Large intestine (tissue), 3 donors: ENCODE results near the gene KCNAB3. TPM values are rescaled to one million over a fixed set of nuclear protein-coding genes. Genes with fewer than 3 reads are reported as not detected.

Experiments
- DNase-seq, 2 donors: peaks; one replicate each; pipeline versions ENCODE4 v3.0.0 to v3.0.0-alpha.2; 2013
- H3K27ac ChIP-seq: one replicate; pipeline ENCODE4 v1.5.1; 2013; ENCODE audit warnings: low read length
- H3K27me3 ChIP-seq: 2 replicates; pipeline ENCODE4 v1.6.1; 2013; ENCODE audit warnings: low read length; ENCODE audit not compliant: control insufficient read depth, insufficient read depth
- H3K36me3 ChIP-seq: 2 replicates; pipeline ENCODE4 v1.6.1; 2013; ENCODE audit warnings: low read length; ENCODE audit not compliant: control insufficient read depth, insufficient read depth
- H3K4me1 ChIP-seq: one replicate; pipeline ENCODE4 v1.6.1; 2013; ENCODE audit warnings: low read length; ENCODE audit not compliant: control insufficient read depth, insufficient read depth
- H3K4me3 ChIP-seq: one replicate; pipeline ENCODE4 v1.5.1; 2013; ENCODE audit warnings: low read length
- H3K9me3 ChIP-seq: one replicate; pipeline ENCODE4 v1.6.1; 2013; ENCODE audit warnings: mild to moderate bottlenecking, low read depth, low read length, moderate library complexity; ENCODE audit not compliant: control insufficient read depth
- WGBS: methylation state at CpG from one replicate; pipeline ENCODE4 v1.1.5; 2013; ENCODE audit warnings: low lambda C conversion rate; ENCODE audit not compliant: insufficient coverage; 5-methylcytosine and 5-hydroxymethylcytosine counted together
- polyA plus RNA-seq: library from polyadenylated mRNA; unstranded; fragments of 120-200 nt; gene quantifications from one replicate; pipeline ENCODE4 v1.2.1, GENCODE V29; 2013

The KCNAB3 gene
- polyA plus RNA-seq, 1 donor, result 5.3 TPM

DNA sequence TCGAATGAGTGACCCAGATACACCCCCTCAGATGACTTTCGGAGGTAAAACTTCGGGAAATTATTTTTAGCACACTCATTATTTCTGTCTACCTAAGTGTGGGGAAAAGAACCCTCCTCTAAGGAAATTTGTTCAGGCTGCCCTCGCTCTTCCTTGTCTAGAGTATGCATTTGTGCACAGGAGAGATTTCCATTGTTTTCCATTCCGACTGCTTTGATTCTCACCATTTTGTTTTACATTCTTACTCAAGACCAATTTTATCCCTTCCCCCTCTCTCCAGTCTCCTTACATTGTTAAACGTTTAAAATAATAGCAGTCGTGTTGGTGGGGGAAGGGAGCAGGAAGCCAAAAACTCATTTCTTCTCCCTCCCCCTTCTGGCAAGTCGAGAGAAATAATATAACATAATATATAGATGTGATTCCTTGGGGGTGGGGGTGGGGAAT lies 42.6 kb downstream of the KCNAB3 start:
- Histone ChIP-seq H3K4me1 (peaks cover 53% of the 10 kb centered on the region), H3K9me3 (no peaks in the 10 kb centered on the region), H3K4me3 (peak overlapping the region; percentile 79), H3K36me3 (peaks cover 19% of the 10 kb centered on the region), H3K27me3 (no peaks in the 10 kb centered on the region), H3K27ac (peak overlapping the region; percentile 87)
- 0% methylated on average over 5 of the region's 8 CpGs for WGBS
- no peak for DNase-seq

DNA sequence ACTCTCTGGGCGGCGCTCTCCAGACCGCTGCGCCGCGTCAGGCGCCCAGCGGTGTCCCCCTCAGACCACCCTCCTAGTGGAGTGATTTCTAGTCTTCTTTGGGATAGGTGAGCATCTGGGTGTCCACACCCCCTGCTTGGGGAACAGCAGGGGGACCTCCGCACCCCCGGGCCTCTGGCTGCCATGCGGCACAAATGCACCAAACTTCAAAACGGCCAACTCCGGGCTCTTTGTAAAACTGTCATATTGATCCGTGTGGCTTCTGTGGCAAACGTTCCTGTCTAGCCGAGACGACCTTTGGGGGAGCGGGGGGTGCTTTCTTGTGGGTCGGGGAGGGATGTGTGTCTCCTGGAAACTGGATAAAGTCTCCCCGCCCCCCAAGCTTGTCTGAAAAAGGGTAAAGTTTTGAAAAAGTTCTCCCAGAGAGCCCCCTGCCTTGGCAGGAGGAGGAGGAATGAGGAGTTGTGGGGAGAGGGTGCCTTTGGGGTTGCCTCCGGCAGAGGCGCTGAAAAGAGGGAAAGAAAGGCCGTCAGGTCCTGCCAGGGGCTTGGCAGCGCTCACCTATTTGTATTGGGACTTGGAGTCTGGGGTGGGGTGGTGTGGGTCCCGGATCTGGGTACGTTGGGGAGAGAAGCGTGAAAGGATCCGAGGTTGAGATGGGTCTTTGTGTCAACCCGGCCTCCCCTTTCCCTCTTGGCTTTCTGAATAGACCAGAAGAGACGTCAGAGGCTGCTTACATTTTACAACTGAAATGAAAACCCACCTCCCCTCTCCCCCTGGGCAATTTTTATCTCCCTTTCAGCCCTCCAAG lies 43.2 kb downstream of the KCNAB3 start:
- Histone ChIP-seq H3K27ac (peak overlapping the region; percentile 87), H3K9me3 (no peaks in the 10 kb centered on the region), H3K4me1 (peaks cover 58% of the 10 kb centered on the region), H3K36me3 (peaks cover 15% of the 10 kb centered on the region), H3K27me3 (no peaks in the 10 kb centered on the region), H3K4me3 (peak overlapping the region; percentile 79)
- WGBS, result no CpG with 5 or more reads among the region's 30 CpGs
- peak in 1 of 2 donors; percentile 61 for DNase-seq

DNA sequence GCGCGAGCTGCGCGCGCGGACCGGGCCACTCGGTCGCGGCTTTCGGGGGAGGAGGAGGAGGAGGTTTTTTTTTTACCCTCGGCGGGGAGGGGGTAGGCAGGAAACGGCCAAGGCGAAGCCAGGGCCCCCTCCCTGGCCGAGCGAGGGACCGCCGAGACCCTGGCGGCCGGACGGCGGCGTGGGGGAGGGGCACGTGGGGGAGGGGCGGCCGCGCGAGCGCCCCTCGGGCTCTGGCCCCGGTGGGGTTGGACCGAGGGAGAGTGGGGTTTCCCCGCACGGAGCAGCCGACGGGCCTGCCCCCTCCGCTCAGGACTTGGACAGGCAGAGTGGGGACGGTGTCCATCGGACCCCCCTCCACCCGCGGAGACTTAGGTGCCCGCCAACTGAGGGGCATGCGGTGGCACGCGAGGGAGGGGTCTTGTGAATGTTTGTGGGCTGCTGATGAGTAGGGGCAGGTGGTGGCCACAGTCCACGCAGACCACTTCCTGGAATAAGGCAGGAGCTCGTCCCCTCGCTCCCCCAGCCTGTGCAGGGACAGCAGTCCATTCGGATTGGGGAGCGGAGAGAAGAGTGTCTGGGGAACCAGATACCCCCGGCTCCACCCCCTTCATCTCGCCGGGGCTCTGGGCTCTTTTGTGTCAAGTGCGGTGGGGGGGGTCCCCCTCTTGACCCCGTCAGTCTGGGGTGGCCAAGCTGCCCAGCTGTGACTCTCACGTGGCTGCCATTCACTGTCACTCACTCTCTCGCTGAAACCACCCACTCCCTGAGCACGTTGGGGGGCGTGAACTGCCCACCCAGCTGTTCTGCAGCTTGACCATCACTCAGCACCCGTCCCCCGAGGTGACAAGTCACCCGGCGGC lies 44.1 kb downstream of the KCNAB3 start:
- peak overlapping the region; percentile 79 for H3K4me3 ChIP-seq
- no CpG with 5 or more reads among the region's 64 CpGs for WGBS
- peak; percentile 41 to 71 for DNase-seq
- H3K27ac ChIP-seq, result peak overlapping the region; percentile 87
- H3K9me3 ChIP-seq, result no peaks in the 10 kb centered on the region
- H3K27me3 ChIP-seq, result no peaks in the 10 kb centered on the region
- peaks cover 16% of the 10 kb centered on the region for H3K36me3 ChIP-seq
- peaks cover 58% of the 10 kb centered on the region for H3K4me1 ChIP-seq

DNA sequence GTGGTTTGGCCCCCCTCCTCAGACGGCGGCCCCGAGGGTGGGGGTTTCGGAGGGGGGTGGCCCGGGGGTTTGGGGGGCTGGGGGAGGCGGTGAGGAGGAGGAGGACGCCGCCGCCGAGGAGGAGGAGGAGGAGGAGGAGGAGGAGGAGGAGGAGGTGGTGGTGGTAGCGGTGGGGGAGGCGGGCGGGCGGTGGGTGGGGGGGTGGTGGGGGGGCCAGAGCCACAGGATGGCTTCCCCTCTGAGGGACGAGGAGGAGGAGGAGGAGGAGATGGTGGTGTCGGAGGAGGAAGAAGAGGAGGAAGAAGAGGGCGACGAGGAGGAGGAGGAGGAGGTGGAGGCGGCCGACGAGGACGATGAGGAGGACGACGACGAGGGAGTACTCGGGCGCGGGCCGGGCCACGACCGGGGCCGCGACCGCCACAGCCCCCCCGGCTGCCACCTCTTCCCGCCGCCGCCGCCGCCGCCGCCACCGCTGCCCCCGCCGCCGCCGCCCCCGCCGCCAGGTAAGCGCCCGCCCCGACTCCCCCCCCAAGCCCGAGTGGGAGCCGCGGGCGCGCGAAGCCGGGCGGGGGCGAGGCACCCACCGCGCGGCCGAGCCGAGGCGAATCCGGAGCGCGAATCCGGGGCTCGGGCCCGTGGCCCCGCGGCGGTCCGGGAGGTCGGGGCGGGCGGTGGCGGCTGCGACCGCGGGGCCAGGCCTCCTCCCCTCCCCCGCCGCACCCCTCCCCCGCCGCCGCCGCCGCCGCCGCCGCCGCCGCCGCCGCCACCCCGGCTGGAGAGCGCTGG lies 44.9 kb downstream of the KCNAB3 start:
- Histone ChIP-seq H3K9me3 (no peaks in the 10 kb centered on the region), H3K36me3 (peaks cover 20% of the 10 kb centered on the region), H3K4me1 (peaks cover 55% of the 10 kb centered on the region), H3K27ac (peak overlapping the region; percentile 87), H3K27me3 (no peaks in the 10 kb centered on the region), H3K4me3 (peak overlapping the region; percentile 79)
- peak in 1 of 2 donors; percentile 26 for DNase-seq
- WGBS, result no CpG with 5 or more reads among the region's 100 CpGs

DNA sequence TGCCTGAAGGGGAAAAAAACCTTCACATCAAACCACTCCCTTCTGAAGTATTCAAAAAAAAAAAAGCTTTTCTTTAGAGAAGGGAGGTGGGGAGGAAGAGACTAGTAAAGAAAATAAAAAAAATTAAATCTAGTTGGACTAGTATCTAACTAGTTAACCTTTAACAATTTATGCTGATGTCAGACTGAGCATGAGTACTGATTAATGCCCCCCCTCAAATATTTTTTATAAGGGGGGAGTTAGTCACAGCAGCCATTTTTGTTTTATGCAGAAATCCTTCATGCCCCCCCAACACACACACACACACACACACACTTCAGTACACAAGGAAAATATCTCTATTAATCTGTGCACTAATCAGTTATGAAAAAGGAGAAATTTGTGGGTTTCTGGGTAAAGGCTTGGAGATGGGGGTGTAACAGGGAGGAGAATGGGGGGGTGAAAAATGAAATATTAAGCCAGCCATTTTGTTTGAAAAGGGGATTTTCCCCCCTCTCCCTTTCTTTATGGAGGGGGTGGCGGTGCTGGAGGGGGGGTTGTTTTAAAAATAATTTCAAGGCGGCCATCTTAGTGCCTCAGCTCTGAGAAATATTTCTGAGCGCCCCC lies 45.8 kb downstream of the KCNAB3 start:
- Histone ChIP-seq H3K4me1 (peaks cover 47% of the 10 kb centered on the region), H3K9me3 (no peaks in the 10 kb centered on the region), H3K36me3 (peaks cover 22% of the 10 kb centered on the region), H3K27me3 (no peaks in the 10 kb centered on the region), H3K4me3 (peak overlapping the region; percentile 40), H3K27ac (peak overlapping the region; percentile 63)
- DNase-seq, result peak in 1 of 2 donors; percentile 70
- no CpG with 5 or more reads among the region's 3 CpGs for WGBS

DNA sequence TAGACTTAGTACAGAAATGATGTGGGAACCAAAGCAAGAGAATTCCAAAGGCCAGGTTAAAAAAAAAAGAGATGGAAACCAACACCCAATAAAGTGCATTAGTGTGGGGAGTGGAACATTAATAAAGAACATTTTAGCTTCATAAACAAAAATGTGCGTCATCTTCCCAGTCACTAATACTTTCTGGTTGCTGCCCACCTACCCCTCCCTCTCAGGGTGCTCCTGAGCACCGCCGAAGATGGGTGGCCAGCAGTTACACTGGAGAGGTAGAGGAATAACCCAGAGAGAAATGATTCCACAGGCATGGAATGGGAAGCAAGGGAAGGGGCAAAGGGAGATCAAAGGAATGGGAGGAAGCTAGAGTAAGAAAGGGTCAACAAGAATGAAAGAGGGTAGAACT lies 47.0 kb downstream of the KCNAB3 start:
- no CpG with 5 or more reads among the region's 3 CpGs for WGBS
- Histone ChIP-seq H3K4me3 (no peak overlapping the region), H3K27me3 (no peaks in the 10 kb centered on the region), H3K4me1 (peaks cover 35% of the 10 kb centered on the region), H3K9me3 (no peaks in the 10 kb centered on the region), H3K27ac (no peak overlapping the region), H3K36me3 (peaks cover 26% of the 10 kb centered on the region)
- no peak for DNase-seq

DNA sequence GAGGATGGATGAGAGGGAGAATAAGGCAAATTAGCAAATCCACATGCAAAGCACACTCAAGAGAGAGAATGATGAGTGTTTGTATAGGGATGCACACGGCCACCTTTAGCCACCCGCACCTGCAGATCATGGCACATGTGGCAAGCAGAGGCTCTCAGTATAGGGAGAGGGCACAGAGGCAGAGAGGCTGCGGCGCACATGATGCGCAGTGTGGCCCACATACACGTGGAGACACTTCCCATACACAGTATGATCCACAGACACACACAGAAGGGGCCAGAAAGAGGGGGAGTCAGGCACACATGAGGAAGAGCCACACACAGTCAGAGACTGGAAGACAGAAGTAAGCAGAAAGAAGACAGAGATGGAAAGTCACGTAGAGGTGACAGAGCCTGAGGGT lies 47.6 kb downstream of the KCNAB3 start:
- Histone ChIP-seq H3K9me3 (no peaks in the 10 kb centered on the region), H3K4me3 (no peak overlapping the region), H3K36me3 (peaks cover 26% of the 10 kb centered on the region), H3K27ac (peak overlapping the region; percentile 24), H3K27me3 (no peaks in the 10 kb centered on the region), H3K4me1 (peaks cover 31% of the 10 kb centered on the region)
- 100% methylated on average over 1 of the region's 7 CpGs for WGBS
- DNase-seq, result no peak

DNA sequence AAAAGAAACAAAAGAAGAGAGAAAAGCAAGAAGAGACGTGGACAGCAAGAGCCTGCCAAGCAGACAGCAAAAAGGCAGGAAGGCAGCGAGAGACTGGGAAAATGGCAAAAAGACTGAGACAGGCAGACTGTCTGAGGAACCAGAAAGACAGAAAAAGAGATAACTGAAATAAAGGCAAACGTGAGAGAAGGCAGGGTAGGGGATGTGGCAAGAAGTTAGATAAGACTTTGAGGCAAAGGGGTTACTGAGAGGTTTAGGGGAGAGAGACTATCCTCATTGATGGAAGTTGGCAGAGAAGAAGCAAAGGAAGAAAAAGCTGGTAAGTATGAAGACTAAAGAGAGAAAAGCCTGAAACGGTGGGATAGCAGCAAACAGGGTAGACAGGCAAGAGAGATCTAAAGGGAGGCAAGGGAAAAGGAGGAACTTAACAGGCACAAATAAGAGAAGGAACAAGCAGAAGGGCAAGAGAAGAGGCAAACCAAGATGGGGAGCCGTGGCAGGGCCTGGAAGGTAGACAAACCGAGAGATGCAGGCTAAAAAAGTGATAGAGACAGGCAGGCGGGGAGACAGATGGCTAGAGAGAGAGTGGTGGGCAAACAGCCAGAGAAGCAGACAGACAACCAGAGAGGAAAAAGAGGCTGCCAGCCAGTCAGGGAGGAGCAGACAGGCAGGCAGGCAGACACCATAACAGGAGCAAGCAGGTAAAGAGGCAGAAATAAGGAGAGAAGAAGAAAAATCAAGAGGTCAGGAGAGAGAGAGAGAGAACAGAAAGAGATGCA lies 48.2 kb downstream of the KCNAB3 start:
- H3K4me1 ChIP-seq, result peaks cover 26% of the 10 kb centered on the region

DNA sequence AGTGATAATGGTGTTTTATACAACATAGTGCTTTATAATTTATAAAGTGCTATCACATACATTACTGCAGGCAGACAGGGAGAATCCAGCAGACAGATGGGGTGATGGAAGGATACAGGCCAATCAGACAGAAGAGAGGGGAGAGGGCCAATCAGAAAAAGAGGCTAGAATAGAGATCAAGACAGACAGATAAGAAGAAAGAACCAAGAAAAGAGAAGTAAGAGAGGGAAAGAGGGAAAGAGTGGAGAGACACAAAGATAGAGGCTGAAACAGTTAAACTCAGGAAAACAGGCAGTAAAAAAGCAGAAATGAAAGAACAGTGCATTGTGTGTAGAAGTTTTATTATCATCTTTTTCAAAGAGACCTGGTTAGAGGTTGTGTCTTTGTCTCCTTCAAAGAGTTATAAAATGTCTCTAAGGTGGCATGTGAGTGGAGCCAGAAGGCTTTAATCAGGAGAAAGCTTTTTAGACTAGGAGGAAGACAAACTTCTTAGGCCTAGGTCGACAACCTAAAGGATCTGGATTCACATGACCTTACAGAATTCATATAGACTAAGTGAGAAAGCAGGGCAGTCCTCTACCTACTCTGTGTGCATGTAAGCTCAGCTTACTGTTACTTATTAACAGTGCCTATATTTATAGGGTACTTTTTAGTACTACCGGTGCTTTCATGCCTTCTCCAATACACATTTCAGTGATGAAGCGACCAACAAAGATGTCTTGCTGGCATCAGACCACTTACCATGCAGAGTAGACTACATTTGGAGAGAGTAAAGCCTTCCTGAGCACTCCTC lies 49.4 kb downstream of the KCNAB3 start:
- H3K36me3 ChIP-seq, result peaks cover 28% of the 10 kb centered on the region
- H3K27me3 ChIP-seq, result no peaks in the 10 kb centered on the region
- no peaks in the 10 kb centered on the region for H3K9me3 ChIP-seq
- no peak overlapping the region for H3K4me3 ChIP-seq
- WGBS, result no CpG with 5 or more reads among the region's 3 CpGs
- DNase-seq, result no peak
- H3K27ac ChIP-seq, result no peak overlapping the region
- peaks cover 19% of the 10 kb centered on the region for H3K4me1 ChIP-seq

More for the DNA sequence above, 48.2 kb downstream of the KCNAB3 start:
- Histone ChIP-seq H3K9me3 (no peaks in the 10 kb centered on the region), H3K27me3 (no peaks in the 10 kb centered on the region), H3K4me3 (no peak overlapping the region), H3K36me3 (peaks cover 26% of the 10 kb centered on the region), H3K27ac (no peak overlapping the region)
- DNase-seq, result no peak
- WGBS, result 78% methylated on average over 4 of the region's 7 CpGs
